Measurements from ENCODE around the gene ADGRD1.

DNA sequence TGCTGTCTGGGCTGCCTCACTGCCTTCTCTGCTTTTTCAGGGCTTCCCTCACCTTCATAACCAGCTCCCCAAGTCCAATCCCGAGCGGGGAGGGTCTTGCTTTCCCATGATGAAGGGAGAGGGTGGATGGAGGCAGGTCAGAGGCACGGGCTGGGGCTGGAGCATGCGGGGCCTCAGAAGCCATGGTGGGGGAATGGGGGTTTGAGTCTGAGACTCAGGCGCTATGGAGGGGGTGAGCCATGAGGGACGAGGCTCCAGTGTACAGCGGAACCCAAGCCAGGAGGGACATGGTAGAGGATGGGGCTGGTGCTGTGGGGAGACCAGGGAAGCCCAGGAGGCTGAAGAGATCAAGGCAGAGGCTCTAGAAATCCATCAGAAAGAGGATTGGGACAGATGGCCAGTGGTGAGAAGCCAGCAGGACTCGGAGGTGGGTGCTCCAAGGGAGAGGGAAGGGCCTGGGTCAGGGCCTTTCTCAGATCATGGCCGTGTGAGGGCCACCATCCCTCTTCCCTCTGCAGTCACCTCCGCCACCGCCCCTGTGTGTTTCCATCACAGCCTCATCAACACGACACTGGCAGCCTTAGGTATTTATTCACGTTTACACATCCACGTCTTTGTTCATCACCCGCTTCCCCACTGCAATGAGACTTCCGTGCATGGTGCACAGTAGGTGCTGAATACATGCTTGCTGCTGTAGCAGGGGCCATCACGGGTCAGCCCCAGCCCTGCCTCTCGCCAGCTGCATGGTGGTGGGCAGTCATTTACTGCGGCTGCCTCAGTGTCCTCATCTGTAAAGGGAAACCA is 144.7 kb downstream of the ADGRD1 start:
- TF ChIP-seq CEBPB (IDR thresholded peaks at IDR 0.05) (no peak), RAD21 (IDR thresholded peaks at IDR 0.05; ENCODE audit: low read depth) (no peak), CREB1 (IDR thresholded peaks at IDR 0.05; ENCODE audit: low read depth) (no peak), MAX (IDR thresholded peaks at IDR 0.05) (no peak), EGR1 (IDR thresholded peaks at IDR 0.05) (no peak), TAF1 (IDR thresholded peaks at IDR 0.05; ENCODE audit: low read depth) (no peak), YY1 (IDR thresholded peaks at IDR 0.05; ENCODE audit: low read depth) (no peak)
- TF ChIP-seq, protein P1, sequence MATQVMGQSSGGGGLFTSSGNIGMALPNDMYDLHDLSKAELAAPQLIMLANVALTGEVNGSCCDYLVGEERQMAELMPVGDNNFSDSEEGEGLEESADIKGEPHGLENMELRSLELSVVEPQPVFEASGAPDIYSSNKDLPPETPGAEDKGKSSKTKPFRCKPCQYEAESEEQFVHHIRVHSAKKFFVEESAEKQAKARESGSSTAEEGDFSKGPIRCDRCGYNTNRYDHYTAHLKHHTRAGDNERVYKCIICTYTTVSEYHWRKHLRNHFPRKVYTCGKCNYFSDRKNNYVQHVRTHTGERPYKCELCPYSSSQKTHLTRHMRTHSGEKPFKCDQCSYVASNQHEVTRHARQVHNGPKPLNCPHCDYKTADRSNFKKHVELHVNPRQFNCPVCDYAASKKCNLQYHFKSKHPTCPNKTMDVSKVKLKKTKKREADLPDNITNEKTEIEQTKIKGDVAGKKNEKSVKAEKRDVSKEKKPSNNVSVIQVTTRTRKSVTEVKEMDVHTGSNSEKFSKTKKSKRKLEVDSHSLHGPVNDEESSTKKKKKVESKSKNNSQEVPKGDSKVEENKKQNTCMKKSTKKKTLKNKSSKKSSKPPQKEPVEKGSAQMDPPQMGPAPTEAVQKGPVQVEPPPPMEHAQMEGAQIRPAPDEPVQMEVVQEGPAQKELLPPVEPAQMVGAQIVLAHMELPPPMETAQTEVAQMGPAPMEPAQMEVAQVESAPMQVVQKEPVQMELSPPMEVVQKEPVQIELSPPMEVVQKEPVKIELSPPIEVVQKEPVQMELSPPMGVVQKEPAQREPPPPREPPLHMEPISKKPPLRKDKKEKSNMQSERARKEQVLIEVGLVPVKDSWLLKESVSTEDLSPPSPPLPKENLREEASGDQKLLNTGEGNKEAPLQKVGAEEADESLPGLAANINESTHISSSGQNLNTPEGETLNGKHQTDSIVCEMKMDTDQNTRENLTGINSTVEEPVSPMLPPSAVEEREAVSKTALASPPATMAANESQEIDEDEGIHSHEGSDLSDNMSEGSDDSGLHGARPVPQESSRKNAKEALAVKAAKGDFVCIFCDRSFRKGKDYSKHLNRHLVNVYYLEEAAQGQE (IDR thresholded peaks at IDR 0.05; ENCODE audit: low read depth): no peak
- TF ChIP-seq, protein P2, sequence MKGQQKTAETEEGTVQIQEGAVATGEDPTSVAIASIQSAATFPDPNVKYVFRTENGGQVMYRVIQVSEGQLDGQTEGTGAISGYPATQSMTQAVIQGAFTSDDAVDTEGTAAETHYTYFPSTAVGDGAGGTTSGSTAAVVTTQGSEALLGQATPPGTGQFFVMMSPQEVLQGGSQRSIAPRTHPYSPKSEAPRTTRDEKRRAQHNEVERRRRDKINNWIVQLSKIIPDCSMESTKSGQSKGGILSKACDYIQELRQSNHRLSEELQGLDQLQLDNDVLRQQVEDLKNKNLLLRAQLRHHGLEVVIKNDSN (IDR thresholded peaks at IDR 0.05): no peak
